CD4-positive, alpha-beta T cell treated with Interferon gamma for 1 hour (primary cell): Measurements from ENCODE around the gene C16orf46.
A peak's percentile ranks its signal among the peaks of the same experiment; 100 is the strongest.

Experiments used
- DNase-seq: peaks from one replicate; pipeline ENCODE4 v3.0.0-alpha.2; 2020

C16orf46 gene

GRCh38 chr16:81073560-81074330 lies 3.3 kb downstream of the C16orf46 start:
- DNase-seq: no peak

DNA sequence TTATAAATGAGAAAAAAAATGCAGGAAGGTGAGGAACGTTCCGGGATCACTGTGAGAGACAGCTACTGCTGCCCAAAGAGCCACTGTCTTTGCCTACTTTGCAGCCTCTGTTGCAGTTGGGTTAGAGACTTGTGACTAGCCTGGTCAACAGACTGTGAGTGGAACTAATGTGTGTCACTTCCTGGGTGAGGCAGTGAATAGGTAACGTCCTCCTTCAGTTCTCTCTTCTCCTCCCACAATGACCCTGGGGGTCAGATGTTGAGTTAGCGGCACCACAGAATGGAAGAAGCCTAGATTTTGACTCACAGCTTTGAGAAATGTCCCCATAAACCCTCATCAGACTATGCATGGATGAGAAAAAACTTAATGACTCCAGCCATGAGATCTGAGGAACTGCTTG lies 5.2 kb downstream of the C16orf46 start:
- no peak for DNase-seq

GRCh38 chr16:81070979-81071378 lies 6.1 kb downstream of the C16orf46 start:
- DNase-seq: no peak

DNA sequence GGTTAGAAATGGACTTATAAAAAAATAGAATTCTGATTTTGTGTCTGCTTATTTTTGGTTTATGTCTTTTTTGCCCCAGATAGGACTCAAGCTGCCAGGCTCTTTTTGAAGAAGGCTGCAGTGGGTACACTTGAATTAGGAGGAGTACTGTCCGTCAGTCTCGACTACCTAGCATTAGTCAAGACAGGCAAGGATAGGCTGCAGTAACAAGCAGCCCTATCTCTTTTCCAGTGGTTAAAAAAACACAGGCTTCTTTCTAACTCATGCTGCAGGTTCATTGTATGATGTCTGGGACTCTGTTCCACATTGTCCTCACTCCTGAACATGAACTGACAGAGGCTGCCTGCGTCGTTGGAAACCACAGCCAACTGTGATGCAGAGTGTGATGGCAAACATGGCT lies 8.0 kb downstream of the C16orf46 start:
- DNase-seq: no peak

DNA sequence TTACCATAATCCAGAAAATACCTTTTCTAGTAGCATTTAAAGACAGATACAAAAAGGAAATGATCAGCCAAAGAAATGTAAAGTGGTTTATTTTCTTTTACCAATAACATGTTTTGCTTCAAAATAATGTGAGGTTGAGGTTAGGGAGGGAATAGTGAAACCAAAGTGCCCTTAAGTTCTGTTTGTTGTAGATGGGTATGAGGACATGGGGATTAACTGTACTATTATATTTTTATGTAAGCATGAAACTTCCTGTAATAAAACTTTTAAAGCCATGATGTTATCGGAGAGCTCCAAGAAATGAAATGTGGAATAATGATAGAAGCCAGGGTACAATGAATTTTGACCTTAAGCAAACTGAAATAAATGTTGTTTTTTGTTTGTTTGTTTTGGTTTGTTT lies 9.9 kb downstream of the C16orf46 start:
- no peak for DNase-seq

DNA sequence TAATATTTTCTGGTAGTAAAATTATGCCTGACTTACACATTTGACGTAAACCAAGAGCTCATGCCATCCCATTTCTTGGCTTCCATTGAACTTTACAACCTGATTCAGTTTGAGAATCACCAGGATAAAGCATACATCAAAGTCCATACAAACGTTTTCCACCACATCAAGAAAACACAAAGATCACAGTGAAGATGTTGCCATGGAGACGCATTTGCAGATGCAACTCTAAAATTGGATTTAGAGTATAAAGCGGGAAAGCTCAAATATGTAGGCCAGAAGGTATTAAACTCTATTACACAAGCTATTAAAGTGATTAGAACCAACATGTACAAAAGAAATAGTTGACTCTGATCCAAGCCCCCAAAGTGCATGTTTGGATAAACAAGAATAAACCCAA lies 10.4 kb downstream of the C16orf46 start:
- no peak for DNase-seq

DNA sequence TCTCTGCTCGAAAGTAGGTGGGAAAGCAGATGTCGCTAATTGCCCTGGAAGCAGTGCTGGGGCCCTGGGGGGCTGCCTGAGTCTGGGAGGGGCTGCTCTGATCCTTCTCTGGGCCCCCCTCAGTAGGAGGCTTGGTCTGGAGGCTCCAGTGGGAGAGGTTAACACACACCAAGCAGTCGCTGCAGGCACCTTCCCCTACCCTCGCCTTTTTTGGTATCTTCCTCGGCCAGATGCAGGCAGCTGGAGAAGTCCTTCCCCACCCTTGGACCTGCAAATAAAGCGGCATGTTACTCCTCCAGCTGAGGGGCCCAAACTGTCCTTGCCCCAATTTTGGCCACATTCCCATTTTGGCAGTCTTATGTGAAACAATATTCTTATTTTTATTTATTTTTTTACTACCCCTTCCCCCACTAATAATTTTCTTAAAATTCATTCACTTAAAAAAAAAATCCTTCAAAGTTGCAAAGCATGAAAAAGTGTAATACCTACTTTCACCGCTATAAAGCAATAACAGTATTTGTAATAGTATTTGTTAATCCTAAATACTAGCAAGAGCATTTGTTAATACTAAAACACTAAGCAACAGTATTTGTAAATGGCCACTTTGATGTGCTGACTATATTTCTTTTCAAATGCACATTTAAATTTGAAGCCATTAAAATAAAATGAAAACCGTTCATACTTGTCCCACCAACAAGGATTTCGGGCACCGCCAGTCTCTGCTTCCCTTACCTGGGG lies 15.0 kb downstream of the C16orf46 start:
- no peak for DNase-seq

DNA sequence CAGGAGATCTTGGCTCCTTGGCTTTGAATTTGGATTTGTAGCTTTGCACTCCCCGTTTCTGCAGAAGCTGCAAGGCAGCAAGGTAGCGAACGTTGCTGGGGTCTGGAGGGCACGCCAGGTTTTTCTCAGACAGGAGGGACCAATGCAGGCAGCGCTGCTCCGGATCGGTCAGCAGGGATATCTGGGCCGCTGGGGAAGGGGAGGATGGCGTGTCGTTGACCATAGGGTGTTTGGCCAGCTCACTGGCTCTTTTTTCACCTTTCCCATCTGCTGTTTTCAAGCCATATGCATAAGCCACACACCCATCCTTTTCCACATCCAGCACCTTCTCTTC lies 15.8 kb downstream of the C16orf46 start:
- DNase-seq: no peak

DNA sequence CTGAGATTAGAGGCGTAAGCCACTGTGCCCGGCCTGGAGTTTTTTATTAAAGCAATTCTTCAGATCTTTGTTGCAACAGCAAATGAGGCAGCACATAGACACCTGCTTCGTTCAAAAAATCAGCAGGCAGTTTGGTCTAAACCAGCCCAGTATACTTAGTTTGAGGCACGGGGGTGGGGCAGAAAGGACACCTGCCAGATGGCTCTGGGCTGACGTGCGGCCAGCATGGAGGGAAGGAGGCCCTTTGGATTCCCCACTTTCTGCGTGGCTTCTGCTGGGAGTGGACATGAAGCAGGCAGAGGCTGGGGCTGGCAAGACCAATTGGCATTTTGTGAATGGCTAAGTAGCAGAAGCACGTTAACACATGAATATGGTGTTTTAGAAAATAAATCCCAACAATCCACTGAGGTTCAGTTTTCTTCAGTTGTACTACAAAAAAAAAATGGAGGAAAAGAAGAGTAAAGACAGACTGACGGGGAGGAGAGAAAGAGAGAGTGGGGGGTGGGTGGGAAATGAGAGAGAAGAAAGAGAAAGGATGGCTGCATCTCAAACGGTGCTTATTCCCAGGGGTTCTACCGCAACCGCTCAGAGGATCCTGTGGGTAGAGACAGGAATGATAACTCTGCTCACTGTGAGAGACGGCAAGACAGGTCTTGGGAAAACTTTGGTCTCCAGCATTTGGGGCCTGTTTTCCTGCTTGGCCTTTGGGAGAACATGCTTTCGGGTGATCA lies 16.3 kb downstream of the C16orf46 start:
- DNase-seq: no peak

GRCh38 chr16:81053761-81054160 lies 23.3 kb downstream of the C16orf46 start:
- no peak for DNase-seq

DNA sequence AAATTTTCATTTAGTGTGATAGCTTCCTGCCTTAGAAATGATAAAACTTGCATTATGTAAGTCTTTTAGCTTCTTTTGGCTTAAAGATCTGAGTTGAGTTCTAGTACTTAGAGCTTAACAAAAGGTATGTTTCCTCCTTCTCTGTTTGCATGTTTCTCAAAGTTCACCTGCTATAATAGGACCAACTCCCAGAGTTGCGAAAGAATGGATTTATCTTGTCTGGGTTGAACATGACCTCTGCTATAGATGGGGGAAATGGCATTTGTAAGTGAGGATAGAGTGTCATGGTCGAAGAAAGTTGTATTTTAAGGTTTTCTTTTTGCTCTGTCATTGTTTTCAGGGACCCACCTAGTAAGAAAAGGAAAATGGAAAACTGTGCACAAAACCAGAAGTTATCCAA lies 34.2 kb downstream of the C16orf46 start:
- no peak for DNase-seq

- DNase-seq: no peak
These were observed 35.3 kb downstream of the C16orf46 start for GRCh38 chr16:81041696-81042095.

DNA sequence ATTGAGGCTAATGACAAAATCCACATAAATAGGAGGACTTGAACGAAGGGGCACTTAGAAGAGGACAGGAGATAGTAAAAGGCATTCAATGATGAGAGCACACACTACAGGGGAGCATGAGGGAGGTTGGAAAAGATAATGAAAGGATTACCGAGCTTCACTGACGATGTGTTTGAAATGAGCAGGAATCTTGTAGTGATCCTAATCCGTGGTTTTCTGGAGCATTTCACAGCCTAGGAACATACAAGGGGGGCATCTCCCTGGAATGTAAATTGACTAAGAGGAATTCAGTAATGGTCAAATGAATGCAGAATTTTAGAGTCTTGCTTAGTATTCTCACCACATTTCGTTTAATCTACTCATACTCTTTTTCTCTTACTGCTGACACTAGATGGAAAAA lies 36.2 kb downstream of the C16orf46 start:
- no peak for DNase-seq

- no peak for DNase-seq
These were observed 36.9 kb downstream of the C16orf46 start for GRCh38 chr16:81040131-81040530.

GRCh38 chr16:81036751-81037350 lies 40.2 kb downstream of the C16orf46 start:
- DNase-seq: no peak

GRCh38 chr16:81035975-81036750 lies 40.9 kb downstream of the C16orf46 start:
- DNase-seq: no peak

- DNase-seq: peak; percentile 87
These were observed 41.6 kb downstream of the C16orf46 start, which contains the start of gene ATMIN for GRCh38 chr16:81035398-81035974. ATMIN (plus strand) TSS chr16:81035842; CDS start chr16:81035871, 29 bp downstream.

DNA sequence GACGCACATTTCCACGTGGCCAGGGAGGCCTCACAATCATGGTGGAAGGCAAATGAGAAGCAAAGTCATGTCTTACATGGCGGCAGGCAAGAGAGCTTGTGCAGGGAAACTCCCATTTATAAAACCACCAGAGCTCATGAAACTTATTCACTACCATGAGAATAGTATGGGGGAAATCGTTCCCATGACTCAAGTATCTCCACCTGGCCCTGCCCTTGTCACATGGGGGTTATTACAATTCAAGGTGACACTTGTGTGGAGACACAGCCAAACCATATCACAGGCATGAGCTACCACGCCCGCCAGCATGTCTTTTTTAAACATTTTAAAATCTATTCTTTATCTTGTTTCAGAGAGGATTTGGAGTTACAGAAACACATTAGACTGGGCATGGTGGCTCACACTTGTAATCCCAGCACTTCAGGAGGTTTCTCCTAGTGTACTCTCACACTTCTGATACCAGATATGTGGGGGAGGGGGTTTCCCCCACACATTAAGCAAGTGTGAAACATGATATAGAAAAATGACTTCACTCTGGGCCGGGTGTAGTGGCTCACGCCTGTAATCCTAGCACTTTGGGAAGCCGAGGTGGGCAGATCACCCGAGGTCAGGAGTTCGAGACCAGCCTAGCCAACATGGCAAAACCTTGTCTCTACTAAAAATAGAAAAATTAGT lies 47.0 kb downstream of the C16orf46 start:
- DNase-seq: no peak

DNA sequence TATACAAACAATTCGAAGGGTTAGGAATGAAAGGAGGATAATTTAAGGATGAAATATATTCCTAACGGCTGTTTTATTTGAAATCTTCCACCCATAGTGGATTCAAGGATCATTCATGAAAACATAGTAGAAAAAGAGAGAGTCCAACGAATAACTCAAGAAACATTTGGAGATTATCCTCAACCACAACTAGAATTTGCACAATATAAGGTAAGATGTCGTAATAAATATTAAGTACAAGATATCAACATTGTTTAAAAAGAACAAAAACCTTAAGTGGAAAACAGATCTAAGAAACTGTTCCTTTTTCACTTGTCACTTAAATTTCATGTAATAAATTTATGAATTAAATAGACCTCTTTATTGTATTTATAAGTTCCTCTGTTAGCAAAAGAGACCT lies 50.6 kb downstream of the C16orf46 start:
- DNase-seq: no peak

DNA sequence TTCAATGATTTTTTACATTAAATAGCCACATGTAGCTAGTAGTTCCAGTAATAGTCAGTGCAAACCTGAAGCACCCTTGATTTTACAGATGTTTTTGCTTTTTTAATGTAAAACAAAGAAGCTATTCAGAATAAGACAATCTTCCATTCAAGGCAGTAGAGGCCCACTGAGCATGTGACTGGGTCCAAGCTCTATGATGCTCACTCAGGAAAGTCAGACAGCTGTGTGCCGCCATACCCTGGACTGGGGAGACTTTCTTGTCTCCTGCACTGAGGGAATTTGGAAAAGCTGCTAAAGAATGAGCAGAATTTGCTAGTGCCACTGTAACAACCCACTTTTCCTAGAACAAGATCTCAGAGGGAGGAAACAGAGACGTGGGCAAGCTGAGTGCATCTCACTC lies 58.5 kb downstream of the C16orf46 start:
- DNase-seq: no peak

- DNase-seq: no peak
These were observed 62.4 kb downstream of the C16orf46 start for GRCh38 chr16:81014672-81015071.

- DNase-seq: no peak
These were observed 64.1 kb downstream of the C16orf46 start for GRCh38 chr16:81012974-81013373.
